Measurements from ENCODE around the gene VAMP5.

- TF ChIP-seq, protein P1, sequence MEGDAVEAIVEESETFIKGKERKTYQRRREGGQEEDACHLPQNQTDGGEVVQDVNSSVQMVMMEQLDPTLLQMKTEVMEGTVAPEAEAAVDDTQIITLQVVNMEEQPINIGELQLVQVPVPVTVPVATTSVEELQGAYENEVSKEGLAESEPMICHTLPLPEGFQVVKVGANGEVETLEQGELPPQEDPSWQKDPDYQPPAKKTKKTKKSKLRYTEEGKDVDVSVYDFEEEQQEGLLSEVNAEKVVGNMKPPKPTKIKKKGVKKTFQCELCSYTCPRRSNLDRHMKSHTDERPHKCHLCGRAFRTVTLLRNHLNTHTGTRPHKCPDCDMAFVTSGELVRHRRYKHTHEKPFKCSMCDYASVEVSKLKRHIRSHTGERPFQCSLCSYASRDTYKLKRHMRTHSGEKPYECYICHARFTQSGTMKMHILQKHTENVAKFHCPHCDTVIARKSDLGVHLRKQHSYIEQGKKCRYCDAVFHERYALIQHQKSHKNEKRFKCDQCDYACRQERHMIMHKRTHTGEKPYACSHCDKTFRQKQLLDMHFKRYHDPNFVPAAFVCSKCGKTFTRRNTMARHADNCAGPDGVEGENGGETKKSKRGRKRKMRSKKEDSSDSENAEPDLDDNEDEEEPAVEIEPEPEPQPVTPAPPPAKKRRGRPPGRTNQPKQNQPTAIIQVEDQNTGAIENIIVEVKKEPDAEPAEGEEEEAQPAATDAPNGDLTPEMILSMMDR (IDR thresholded peaks at IDR 0.05; ENCODE audit: control extremely low read depth in 1 of 3, insufficient read depth in 1 of 3, low read depth in 1 of 3, low read length in 3 of 3), result no peak
- TF ChIP-seq SUZ12 (IDR thresholded peaks at IDR 0.05; ENCODE audit: low read length) (no peak), RNF2 (IDR thresholded peaks at IDR 0.05; ENCODE audit: borderline replicate concordance, low read depth, low read length, missing control alignments, poor library complexity, severe bottlenecking) (no peak), USF2 (IDR thresholded peaks at IDR 0.05; ENCODE audit: low read length) (no peak), JUN (IDR thresholded peaks at IDR 0.05; ENCODE audit: low read depth, low read length) (no peak), EZH2 (IDR thresholded peaks at IDR 0.05; ENCODE audit: low read depth, low read length, severe bottlenecking) (no peak), CREB1 (IDR thresholded peaks at IDR 0.05) (no peak), RAD21 (IDR thresholded peaks at IDR 0.05 in 1 of 2, conservative IDR thresholded peaks at IDR 0.05 in 1 of 2; ENCODE audit: low read depth in 2 of 2, low read length in 2 of 2) (no peak), EGR1 (IDR thresholded peaks at IDR 0.05; ENCODE audit: borderline replicate concordance, low read depth, low read length) (no peak), CEBPB (IDR thresholded peaks at IDR 0.05; ENCODE audit: low read depth, low read length) (no peak), POLR2A (IDR thresholded peaks at IDR 0.05; ENCODE audit: control extremely low read depth in 1 of 2, low read depth in 2 of 2, low read length in 2 of 2) (no peak), RFX5 (IDR thresholded peaks at IDR 0.05; ENCODE audit: borderline replicate concordance, low read depth, low read length) (no peak)
- TF ChIP-seq, protein P2, sequence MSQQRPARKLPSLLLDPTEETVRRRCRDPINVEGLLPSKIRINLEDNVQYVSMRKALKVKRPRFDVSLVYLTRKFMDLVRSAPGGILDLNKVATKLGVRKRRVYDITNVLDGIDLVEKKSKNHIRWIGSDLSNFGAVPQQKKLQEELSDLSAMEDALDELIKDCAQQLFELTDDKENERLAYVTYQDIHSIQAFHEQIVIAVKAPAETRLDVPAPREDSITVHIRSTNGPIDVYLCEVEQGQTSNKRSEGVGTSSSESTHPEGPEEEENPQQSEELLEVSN (IDR thresholded peaks at IDR 0.05), result no peak
- TF ChIP-seq, protein P3, sequence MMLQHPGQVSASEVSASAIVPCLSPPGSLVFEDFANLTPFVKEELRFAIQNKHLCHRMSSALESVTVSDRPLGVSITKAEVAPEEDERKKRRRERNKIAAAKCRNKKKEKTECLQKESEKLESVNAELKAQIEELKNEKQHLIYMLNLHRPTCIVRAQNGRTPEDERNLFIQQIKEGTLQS (IDR thresholded peaks at IDR 0.05; ENCODE audit: insufficient read depth, low read depth, low read length), result no peak
Measured at GRCh38 chr2:85579266-85579935, 4.8 kb upstream of the VAMP5 start.

Measured in H1 (cell line).